ENCODE data around the gene TBC1D1.
A peak's percentile ranks its signal among the peaks of the same experiment; 100 is the strongest.

Gene TBC1D1

DNA sequence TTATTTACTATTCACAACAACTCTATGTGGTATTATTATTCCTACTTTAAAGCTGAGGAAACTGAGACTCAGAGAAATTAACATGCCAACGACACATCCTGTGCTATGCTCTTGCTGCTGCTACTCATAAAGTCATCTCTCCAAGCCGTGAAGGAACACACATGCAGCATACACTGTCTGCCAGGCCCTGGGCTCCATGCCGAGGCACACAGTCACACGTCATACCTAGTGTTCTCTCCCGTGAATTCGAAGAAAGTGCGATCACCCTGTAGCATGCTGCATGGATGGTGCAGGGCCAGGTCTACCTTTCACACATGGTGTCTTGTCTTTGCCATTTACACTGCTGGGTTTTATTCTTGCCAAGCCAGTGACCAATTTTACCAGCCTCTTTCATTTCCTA lies 34.1 kb downstream of the TBC1D1 start:
- no peaks in the 10 kb centered on the region for H3K27me3 ChIP-seq
- no peak overlapping the region for H3K27ac ChIP-seq
- no peak overlapping the region for H3K9ac ChIP-seq
- H3K4me3 ChIP-seq: no peak overlapping the region
- peaks cover 0 to 32% (median 10%) of the 10 kb centered on the region in 11 experiments; a peak in 13 of 22 replicates for H3K36me3 ChIP-seq
- H3K4me2 ChIP-seq: no peak overlapping the region
- peaks cover 0 to 8% (median 2%) of the 10 kb centered on the region in 10 experiments; a peak in 4 of 20 replicates for H3K4me1 ChIP-seq
- no peak for TF ChIP-seq Cebpa-rat (IDR thresholded peaks at IDR 0.05)
- H3K9me3 ChIP-seq (replicated peaks in 1 of 11): peaks cover 0 to 4% (median 0%) of the 10 kb centered on the region in 11 experiments; a peak in 2 of 22 replicates
- H4K20me1 ChIP-seq: peaks cover 0 to 16% (median 0%) of the 10 kb centered on the region in 11 experiments; a peak in 2 of 22 replicates

DNA sequence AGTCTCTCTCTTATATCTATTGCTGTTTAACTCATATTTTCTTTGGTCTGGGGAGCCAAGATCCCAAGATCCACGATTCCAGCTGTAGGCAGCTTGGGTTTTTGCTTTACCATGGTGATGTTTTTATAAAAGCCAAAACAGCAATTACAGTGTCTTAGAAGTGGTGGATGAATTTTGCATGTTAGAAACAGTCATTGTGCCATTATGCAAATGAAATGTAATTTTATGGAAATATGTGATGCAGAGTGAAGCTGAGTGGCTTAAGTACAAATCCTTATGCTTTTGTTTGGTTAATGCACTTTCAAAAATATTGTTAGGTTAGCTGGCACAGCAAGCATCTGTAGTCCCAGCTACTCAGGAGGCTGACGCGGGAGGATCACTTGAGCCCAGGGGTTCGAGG lies 36.5 kb downstream of the TBC1D1 start:
- no peaks in the 10 kb centered on the region for H3K27me3 ChIP-seq
- no peak for TF ChIP-seq Cebpa-rat (IDR thresholded peaks at IDR 0.05)
- no peak overlapping the region for H3K4me2 ChIP-seq
- H3K36me3 ChIP-seq: peaks cover 0 to 42% (median 15%) of the 10 kb centered on the region in 11 experiments; a peak in 15 of 22 replicates
- no peak overlapping the region for H3K4me3 ChIP-seq
- H3K4me1 ChIP-seq: peaks cover 0 to 8% (median 2%) of the 10 kb centered on the region in 10 experiments; a peak in 4 of 20 replicates
- peaks cover 0 to 16% (median 0%) of the 10 kb centered on the region in 11 experiments; a peak in 2 of 22 replicates for H4K20me1 ChIP-seq
- H3K27ac ChIP-seq: no peak overlapping the region
- H3K9me3 ChIP-seq (replicated peaks in 1 of 11): peaks cover 0 to 4% (median 0%) of the 10 kb centered on the region in 11 experiments; a peak in 1 of 22 replicates
- no peak overlapping the region for H3K9ac ChIP-seq

DNA sequence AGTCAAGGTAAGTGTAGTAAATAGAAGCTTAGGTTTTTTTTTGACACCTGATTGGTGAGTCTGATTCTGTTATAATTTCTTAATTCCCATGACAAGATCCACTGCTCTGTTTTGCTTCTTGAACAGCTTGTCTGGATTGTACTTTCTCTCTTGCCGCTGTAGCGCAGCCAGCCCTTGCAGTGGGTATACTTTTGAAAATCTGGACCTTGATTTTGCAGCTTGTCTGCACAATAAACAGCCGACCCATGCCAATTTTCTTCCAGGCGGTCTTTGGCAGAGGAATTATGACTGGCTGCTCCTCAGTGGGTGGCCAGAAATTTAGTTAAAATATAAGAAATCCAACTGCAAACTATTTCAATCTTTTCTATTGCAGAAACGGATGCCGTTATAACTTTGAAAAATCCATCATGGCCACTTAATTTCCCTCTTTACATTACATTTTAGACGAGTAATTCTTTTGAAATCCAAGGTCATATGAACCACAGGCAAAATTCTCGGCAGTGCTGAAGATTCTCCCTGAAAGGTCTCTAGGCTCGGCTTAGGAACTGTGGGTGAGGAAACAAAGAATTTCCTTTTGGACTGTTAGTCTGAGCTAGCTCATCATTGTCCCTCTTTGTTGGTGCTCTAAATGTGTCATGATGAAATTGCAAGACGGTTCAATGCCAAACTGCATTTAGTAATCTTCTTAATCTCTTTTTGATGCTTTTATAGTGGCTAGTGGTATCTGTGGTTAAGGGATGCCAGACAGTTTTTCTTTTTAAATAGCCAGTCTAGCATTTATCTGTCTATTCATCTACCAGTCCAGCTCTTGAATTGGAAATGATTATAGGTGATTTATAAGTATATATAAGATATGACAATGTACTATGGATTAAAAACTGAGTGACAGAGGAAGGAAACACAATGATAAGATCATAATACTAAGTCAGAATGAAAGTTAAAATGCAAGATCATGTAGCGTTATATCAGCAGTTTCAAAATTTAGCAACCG lies 37.8 kb downstream of the TBC1D1 start:
- H4K20me1 ChIP-seq: peaks cover 0 to 16% (median 0%) of the 10 kb centered on the region in 11 experiments; a peak in 2 of 22 replicates
- peaks cover 0 to 9% (median 2%) of the 10 kb centered on the region in 10 experiments; a peak in 4 of 20 replicates for H3K4me1 ChIP-seq
- no peaks in the 10 kb centered on the region for H3K9me3 ChIP-seq (replicated peaks in 1 of 11)
- H3K4me3 ChIP-seq: no peak overlapping the region
- 0 out of 22 replicates have a peak overlapping the region, but pooled peaks of 1 of the 11 experiments have one; percentile 15 for H3K4me2 ChIP-seq
- no peak overlapping the region for H3K9ac ChIP-seq
- H3K36me3 ChIP-seq: peaks cover 0 to 50% (median 15%) of the 10 kb centered on the region in 11 experiments; a peak in 16 of 22 replicates
- TF ChIP-seq Cebpa-rat (IDR thresholded peaks at IDR 0.05): no peak
- no peak overlapping the region for H3K27ac ChIP-seq
- no peaks in the 10 kb centered on the region for H3K27me3 ChIP-seq

DNA sequence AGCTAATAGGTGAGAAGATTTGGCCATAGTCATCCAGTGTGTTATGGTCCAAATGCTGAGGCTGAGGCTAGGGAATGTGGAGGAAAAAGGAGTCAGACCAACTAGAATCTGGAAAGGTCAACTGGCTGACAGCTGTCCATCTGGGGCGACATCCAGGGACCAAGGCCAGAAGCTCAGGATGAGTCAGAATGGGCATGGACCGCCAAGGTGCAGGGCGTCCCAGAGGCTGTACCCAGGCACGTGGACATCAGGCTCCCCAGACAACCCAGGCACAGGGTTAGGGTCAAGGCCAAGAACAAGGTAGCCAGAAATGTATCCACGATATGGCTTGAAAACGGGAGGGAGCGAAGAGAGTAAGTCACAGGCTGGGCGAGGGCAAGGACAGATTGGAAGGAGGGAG lies 43.2 kb downstream of the TBC1D1 start:
- H3K27me3 ChIP-seq: no peaks in the 10 kb centered on the region
- no peak overlapping the region for H3K27ac ChIP-seq
- H3K9me3 ChIP-seq (replicated peaks in 1 of 11): peaks cover 3 to 14% (median 12%) of the 10 kb centered on the region in 11 experiments; a peak in 8 of 22 replicates
- no peak overlapping the region for H3K4me3 ChIP-seq
- TF ChIP-seq Cebpa-rat (IDR thresholded peaks at IDR 0.05): no peak
- H3K9ac ChIP-seq: no peak overlapping the region
- H3K4me1 ChIP-seq: peaks cover 0 to 16% (median 13%) of the 10 kb centered on the region in 10 experiments; a peak in 13 of 20 replicates
- H3K4me2 ChIP-seq: peak overlapping the region in 5 of 11 experiments; percentile 2 to 45 (median 25); a peak in 5 of 22 replicates
- no peaks in the 10 kb centered on the region; a peak in 1 of 22 replicates for H4K20me1 ChIP-seq
- H3K36me3 ChIP-seq: peaks cover 0 to 55% (median 33%) of the 10 kb centered on the region in 11 experiments; a peak in 15 of 22 replicates

DNA sequence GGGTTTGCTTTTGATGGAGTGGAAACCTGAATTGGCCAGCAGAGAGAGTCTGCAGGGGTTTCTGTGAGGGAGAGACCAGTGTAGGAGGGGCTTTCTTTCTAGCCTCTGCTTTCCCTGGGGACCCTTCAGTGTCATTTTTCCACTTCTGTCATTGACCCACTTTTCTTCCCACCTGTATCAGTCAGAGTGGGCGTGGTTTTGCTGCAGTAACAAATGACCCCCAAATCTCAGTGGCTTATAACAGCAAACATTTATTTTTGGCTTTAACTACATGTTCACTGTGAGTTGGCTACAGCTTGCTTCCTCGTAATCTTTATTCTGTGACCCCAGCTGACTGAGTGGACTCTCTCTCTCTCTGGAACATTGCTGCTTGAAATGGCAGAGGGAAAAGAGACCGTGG lies 43.7 kb downstream of the TBC1D1 start:
- no peak for TF ChIP-seq Cebpa-rat (IDR thresholded peaks at IDR 0.05)
- no peaks in the 10 kb centered on the region for H4K20me1 ChIP-seq
- H3K27me3 ChIP-seq: no peaks in the 10 kb centered on the region
- peaks cover 3 to 16% (median 12%) of the 10 kb centered on the region in 11 experiments; a peak in 8 of 22 replicates for H3K9me3 ChIP-seq (replicated peaks in 1 of 11)
- H3K4me3 ChIP-seq: no peak overlapping the region
- H3K4me1 ChIP-seq: peaks cover 0 to 16% (median 13%) of the 10 kb centered on the region in 10 experiments; a peak in 13 of 20 replicates
- no peak overlapping the region for H3K9ac ChIP-seq
- peaks cover 0 to 52% (median 32%) of the 10 kb centered on the region in 11 experiments; a peak in 15 of 22 replicates for H3K36me3 ChIP-seq
- H3K4me2 ChIP-seq: peak overlapping the region in 5 of 11 experiments; percentile 2 to 45 (median 25); a peak in 9 of 22 replicates
- H3K27ac ChIP-seq: no peak overlapping the region

DNA sequence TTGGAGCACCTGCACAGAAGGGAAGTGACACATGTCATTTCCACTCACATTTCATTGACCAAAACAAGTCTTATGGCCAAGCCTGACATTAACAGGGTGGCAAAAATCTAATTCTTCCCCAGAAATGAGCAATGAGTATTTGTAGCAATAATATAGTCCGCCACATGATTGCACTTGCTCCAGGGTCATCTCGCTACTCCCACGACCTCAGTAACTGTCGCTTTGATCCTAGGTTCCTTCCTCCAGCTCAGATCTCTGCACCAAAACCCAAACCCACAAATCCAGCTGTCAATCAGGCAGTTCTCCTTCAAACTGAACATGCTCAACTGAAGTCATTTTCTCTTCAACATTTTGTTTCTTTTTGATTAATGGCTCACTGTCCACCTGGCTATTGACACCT lies 44.1 kb downstream of the TBC1D1 start:
- Histone ChIP-seq H3K27me3 (no peaks in the 10 kb centered on the region), H3K36me3 (peaks cover 0 to 48% (median 29%) of the 10 kb centered on the region in 11 experiments; a peak in 15 of 22 replicates)
- no peak for TF ChIP-seq Cebpa-rat (IDR thresholded peaks at IDR 0.05)

DNA sequence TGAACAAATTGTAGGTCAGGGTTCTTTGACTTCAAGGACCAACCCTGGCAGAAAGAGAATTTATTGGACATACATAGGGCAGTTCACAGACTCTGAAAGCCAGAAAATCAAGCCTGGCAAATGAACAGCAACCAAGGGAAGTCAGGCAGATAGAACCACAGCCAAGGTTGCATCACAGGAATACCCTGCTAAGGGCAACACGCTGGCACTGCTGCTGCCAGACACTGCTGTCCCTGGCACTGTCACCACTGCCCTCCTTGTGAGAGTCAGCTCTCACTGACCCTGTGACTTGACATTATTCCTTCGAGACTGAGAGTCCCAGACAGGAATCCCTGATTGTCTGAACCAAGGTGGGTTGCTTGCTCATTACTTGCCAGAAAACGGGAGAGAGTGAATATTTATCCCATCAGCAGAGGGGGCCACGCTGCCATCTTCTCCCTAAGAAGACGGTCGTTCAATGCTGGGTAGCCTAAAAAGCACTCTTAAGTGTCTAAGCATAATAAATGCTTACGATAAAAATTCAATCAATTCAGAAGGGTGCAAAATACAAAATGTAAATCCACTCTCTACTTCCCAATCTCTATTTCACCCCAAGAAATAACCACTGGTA lies 46.1 kb downstream of the TBC1D1 start:
- no peak overlapping the region for H3K4me2 ChIP-seq
- H3K27ac ChIP-seq: no peak overlapping the region
- no peak overlapping the region for H3K9ac ChIP-seq
- H3K4me3 ChIP-seq: no peak overlapping the region
- no peaks in the 10 kb centered on the region for H4K20me1 ChIP-seq
- H3K4me1 ChIP-seq: peaks cover 0 to 16% (median 13%) of the 10 kb centered on the region in 10 experiments; a peak in 13 of 20 replicates
- H3K27me3 ChIP-seq: no peaks in the 10 kb centered on the region
- no peak for TF ChIP-seq Cebpa-rat (IDR thresholded peaks at IDR 0.05)
- peaks cover 0 to 39% (median 25%) of the 10 kb centered on the region in 11 experiments; a peak in 15 of 22 replicates for H3K36me3 ChIP-seq
- H3K9me3 ChIP-seq (replicated peaks in 1 of 11): peaks cover 3 to 22% (median 14%) of the 10 kb centered on the region in 11 experiments; a peak in 9 of 22 replicates

More for the DNA sequence above, 44.1 kb downstream of the TBC1D1 start:
- no peak overlapping the region for H3K4me3 ChIP-seq
- H3K9ac ChIP-seq: no peak overlapping the region
- H4K20me1 ChIP-seq: no peaks in the 10 kb centered on the region
- H3K4me2 ChIP-seq: peak overlapping the region in 5 of 11 experiments; percentile 2 to 45 (median 25); a peak in 8 of 22 replicates
- H3K27ac ChIP-seq: no peak overlapping the region
- peaks cover 3 to 18% (median 12%) of the 10 kb centered on the region in 11 experiments; a peak in 8 of 22 replicates for H3K9me3 ChIP-seq (replicated peaks in 1 of 11)
- peaks cover 0 to 16% (median 13%) of the 10 kb centered on the region in 10 experiments; a peak in 13 of 20 replicates for H3K4me1 ChIP-seq

DNA sequence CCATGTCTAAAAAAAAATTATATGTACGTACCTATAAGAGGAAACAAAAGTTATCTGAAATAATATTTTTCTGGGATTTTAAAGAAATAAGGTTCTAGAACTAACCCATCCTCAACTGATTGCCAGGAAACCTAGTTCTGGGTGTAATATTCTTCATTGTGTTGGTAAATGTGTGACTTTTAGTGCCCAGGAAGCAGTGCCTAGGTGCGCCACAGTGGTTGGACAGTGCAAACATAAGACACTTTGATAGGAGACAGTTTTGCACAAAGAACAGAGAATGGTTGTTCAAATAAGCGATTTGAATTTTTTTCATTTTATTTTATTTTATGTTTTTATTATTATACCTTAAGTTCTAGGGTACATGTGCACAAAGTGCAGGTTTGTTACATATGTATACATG lies 47.3 kb downstream of the TBC1D1 start:
- no peak for TF ChIP-seq Cebpa-rat (IDR thresholded peaks at IDR 0.05)
- no peak overlapping the region for H3K4me2 ChIP-seq
- H3K9me3 ChIP-seq (replicated peaks in 1 of 11): peaks cover 3 to 29% (median 20%) of the 10 kb centered on the region in 11 experiments; a peak in 10 of 22 replicates
- no peak overlapping the region for H3K4me3 ChIP-seq
- peaks cover 0 to 16% (median 13%) of the 10 kb centered on the region in 10 experiments; a peak in 13 of 20 replicates for H3K4me1 ChIP-seq
- no peak overlapping the region for H3K27ac ChIP-seq
- no peaks in the 10 kb centered on the region for H3K27me3 ChIP-seq
- no peak overlapping the region for H3K9ac ChIP-seq
- peaks cover 0 to 39% (median 20%) of the 10 kb centered on the region in 11 experiments; a peak in 15 of 22 replicates for H3K36me3 ChIP-seq
- no peaks in the 10 kb centered on the region for H4K20me1 ChIP-seq
